Memory B cell (primary cell): ENCODE results near the gene ATP10B.

Source experiments
- ATAC-seq: fragments of 150-1000 bp; cut with Tn5 transposase; 2 replicates; pipeline ENCODE4 v1.10.0; 2021; ENCODE audit warnings: low read depth, mild to moderate bottlenecking, moderate library complexity
- DNase-seq, 2 donors: peaks; one replicate each; pipeline ENCODE4 v3.0.0; 2022; ENCODE audit warnings: low spot score in 2 of 2
- H3K27ac Mint-ChIP-seq: one replicate; pipeline ENCODE4 v1.8.0; 2022; ENCODE audit warnings: mild to moderate bottlenecking, moderate library complexity, mixed read lengths
- H3K27me3 Mint-ChIP-seq: one replicate; pipeline ENCODE4 v1.8.0; 2022; ENCODE audit warnings: mixed read lengths
- H3K36me3 Mint-ChIP-seq: one replicate; pipeline ENCODE4 v1.8.0; 2022; ENCODE audit warnings: mild to moderate bottlenecking, mixed read lengths
- H3K4me1 Mint-ChIP-seq: one replicate; pipeline ENCODE4 v1.8.0; 2022; ENCODE audit warnings: mixed read lengths
- H3K4me3 Mint-ChIP-seq: one replicate; pipeline ENCODE4 v1.8.0; 2022; ENCODE audit warnings: mild to moderate bottlenecking, moderate library complexity, mixed read lengths
- H3K9me3 Mint-ChIP-seq: one replicate; pipeline ENCODE4 v1.8.0; 2022; ENCODE audit warnings: mixed read lengths

ATP10B gene

GRCh38 chr5:160665460-160665859 is 186.6 kb downstream of the ATP10B start:
- H3K9me3 Mint-ChIP-seq, result no peaks in the 10 kb centered on the region
- H3K4me1 Mint-ChIP-seq, result no peaks in the 10 kb centered on the region
- no peak for DNase-seq
- no peaks in the 10 kb centered on the region for H3K36me3 Mint-ChIP-seq
- H3K4me3 Mint-ChIP-seq, result no peak overlapping the region
- ATAC-seq, result no peak
- H3K27me3 Mint-ChIP-seq, result peaks cover 4% of the 10 kb centered on the region
- no peak overlapping the region for H3K27ac Mint-ChIP-seq

GRCh38 chr5:160660132-160660531 is 191.9 kb downstream of the ATP10B start:
- H3K27ac Mint-ChIP-seq, result no peak overlapping the region
- no peaks in the 10 kb centered on the region for H3K36me3 Mint-ChIP-seq
- DNase-seq, result no peak
- H3K4me1 Mint-ChIP-seq, result no peaks in the 10 kb centered on the region
- H3K27me3 Mint-ChIP-seq, result peaks cover 7% of the 10 kb centered on the region
- H3K4me3 Mint-ChIP-seq, result no peak overlapping the region
- no peaks in the 10 kb centered on the region for H3K9me3 Mint-ChIP-seq
- ATAC-seq, result no peak

DNA sequence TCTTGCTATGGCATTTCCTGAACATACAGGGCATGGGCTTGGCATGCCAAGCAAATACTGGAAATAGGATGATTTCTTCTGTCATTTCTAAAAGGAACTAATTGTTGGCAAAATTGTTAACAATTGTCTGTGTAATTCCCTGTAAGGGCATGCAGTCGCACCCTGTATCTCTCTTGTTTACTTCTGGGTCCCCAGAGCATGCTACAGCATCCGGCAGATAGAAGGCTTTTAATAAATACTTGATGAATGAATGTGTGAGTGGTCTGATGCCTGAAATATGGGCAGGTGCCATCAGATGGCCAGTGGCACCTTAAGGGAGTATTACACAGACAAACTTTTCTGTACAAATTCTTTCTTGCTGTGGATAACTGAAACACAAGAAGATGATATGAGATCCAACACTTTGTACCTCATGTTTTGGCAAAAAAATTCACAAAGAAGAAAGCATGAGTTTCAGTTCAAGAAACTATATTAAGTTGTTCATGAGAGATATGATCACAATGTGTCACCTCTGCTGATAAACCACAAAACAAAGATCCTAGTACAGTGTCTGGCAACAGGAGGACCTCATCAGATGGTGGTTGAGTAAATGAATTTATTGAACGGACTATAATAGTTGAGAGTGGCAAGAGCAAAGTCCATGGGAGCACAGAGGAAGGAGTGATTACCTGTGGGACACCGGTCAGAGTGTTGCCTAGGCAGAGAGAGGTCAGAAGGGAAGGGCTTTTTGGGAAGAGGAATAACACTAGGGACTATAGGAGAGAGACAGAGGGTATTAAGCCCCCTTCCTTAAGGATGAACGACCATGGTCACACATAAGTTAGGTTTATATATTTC is 194.2 kb downstream of the ATP10B start:
- ATAC-seq (no peak), DNase-seq (no peak)
- Mint-ChIP-seq H3K4me1 (no peaks in the 10 kb centered on the region), H3K27me3 (peaks cover 7% of the 10 kb centered on the region), H3K36me3 (no peaks in the 10 kb centered on the region), H3K4me3 (no peak overlapping the region), H3K27ac (no peak overlapping the region), H3K9me3 (no peaks in the 10 kb centered on the region)

DNA sequence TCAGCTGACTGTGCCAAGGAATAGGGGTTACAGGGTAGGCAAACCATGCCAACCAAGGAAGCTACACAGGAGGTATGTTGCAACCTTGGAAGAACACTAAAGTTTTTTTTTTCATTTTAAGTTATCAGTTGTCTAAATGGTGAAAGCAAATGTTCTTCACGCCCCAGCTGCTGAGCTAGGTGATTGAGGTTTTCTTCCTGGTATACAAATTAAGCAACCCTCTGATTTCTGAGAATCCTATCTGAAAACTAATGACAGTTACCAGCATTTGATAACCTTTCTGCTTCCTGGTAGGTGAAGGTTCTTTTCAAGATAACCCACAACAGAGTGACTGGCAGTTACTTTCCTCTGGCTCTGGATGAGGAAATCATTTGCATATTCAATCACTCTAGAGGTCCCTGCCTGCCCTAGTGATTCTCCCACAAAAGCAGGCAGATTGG is 194.9 kb downstream of the ATP10B start:
- H3K36me3 Mint-ChIP-seq, result no peaks in the 10 kb centered on the region
- H3K4me1 Mint-ChIP-seq, result no peaks in the 10 kb centered on the region
- no peak for DNase-seq
- peaks cover 7% of the 10 kb centered on the region for H3K27me3 Mint-ChIP-seq
- H3K27ac Mint-ChIP-seq, result no peak overlapping the region
- no peak for ATAC-seq
- H3K4me3 Mint-ChIP-seq, result no peak overlapping the region
- no peaks in the 10 kb centered on the region for H3K9me3 Mint-ChIP-seq

DNA sequence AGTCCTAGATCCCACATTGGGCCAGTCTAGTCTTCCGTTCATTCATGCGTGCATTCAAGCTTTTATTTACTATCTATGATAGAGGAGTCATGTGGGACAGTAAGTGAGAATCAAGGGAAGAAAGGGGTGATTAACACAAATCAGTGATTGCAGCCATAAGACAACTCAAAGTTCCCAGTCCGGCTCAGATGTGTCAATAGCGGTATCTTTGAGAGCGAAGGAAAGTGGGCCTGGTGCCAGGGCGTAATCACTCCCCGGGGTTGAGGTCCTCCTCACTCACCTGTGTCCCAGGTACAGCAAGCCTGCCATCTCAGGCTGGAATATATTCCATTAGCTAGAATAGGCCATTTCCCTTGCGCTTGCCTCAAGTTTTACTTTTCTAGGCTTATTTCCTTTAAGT is 196.3 kb downstream of the ATP10B start:
- no peaks in the 10 kb centered on the region for H3K36me3 Mint-ChIP-seq
- DNase-seq, result no peak
- no peak for ATAC-seq
- H3K27ac Mint-ChIP-seq, result no peak overlapping the region
- peaks cover 7% of the 10 kb centered on the region for H3K27me3 Mint-ChIP-seq
- H3K9me3 Mint-ChIP-seq, result no peaks in the 10 kb centered on the region
- no peak overlapping the region for H3K4me3 Mint-ChIP-seq
- H3K4me1 Mint-ChIP-seq, result no peaks in the 10 kb centered on the region

- peaks cover 2% of the 10 kb centered on the region for H3K27me3 Mint-ChIP-seq
- H3K9me3 Mint-ChIP-seq, result no peaks in the 10 kb centered on the region
- no peak overlapping the region for H3K27ac Mint-ChIP-seq
- no peaks in the 10 kb centered on the region for H3K4me1 Mint-ChIP-seq
- no peaks in the 10 kb centered on the region for H3K36me3 Mint-ChIP-seq
- DNase-seq (no peak), ATAC-seq (no peak)
- H3K4me3 Mint-ChIP-seq, result no peak overlapping the region
Measured at GRCh38 chr5:160651692-160652645, 200.0 kb downstream of the ATP10B start.

DNA sequence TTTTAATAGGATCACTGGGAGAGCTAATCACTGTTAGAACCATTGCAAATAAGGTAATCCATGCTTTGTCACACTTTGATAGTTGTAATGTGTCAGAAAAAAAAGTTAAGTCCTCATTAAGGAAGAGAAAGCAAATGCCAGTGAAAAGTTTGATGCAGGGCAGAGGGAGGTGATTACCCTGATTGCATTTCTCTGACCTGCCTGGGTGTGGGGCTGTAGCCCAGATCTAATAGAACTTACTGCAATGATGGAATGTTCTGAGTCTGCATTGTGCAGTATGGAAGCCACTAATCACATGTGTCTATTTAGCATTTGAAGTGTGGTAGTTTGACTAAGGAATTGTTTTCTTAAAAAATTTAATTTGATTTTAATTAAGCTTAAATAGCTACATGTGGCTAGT is 202.7 kb downstream of the ATP10B start:
- no peaks in the 10 kb centered on the region for H3K4me1 Mint-ChIP-seq
- peaks cover 2% of the 10 kb centered on the region for H3K27me3 Mint-ChIP-seq
- no peaks in the 10 kb centered on the region for H3K36me3 Mint-ChIP-seq
- H3K4me3 Mint-ChIP-seq, result no peak overlapping the region
- no peak for DNase-seq
- no peak for ATAC-seq
- no peaks in the 10 kb centered on the region for H3K9me3 Mint-ChIP-seq
- H3K27ac Mint-ChIP-seq, result no peak overlapping the region

DNA sequence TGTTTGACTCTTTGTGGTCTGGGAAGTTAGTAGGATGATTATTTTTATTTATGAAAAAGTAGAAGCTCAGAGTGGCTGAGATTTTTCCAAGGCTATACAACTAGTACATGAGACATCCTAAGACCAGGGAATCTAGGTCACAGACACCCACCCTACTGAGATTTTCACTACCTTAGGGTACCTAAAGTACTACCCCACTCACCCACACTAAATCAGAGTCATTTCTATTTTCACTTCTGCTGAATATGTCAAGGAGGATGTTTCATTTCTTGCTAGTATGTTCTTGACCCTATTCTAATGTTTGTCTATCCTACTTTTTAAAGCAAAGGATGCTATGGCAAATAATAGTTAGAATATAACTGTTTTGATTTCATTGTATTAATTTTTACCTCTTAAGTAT is 206.0 kb downstream of the ATP10B start:
- Mint-ChIP-seq H3K27me3 (peaks cover 4% of the 10 kb centered on the region), H3K4me3 (no peak overlapping the region), H3K9me3 (no peaks in the 10 kb centered on the region), H3K27ac (no peak overlapping the region), H3K36me3 (no peaks in the 10 kb centered on the region), H3K4me1 (no peaks in the 10 kb centered on the region)
- ATAC-seq (no peak), DNase-seq (no peak)

- peaks cover 9% of the 10 kb centered on the region for H3K27me3 Mint-ChIP-seq
- DNase-seq (no peak), ATAC-seq (no peak)
- H3K36me3 Mint-ChIP-seq, result no peaks in the 10 kb centered on the region
- H3K4me3 Mint-ChIP-seq, result no peak overlapping the region
- no peak overlapping the region for H3K27ac Mint-ChIP-seq
- H3K4me1 Mint-ChIP-seq, result no peaks in the 10 kb centered on the region
- H3K9me3 Mint-ChIP-seq, result no peaks in the 10 kb centered on the region
Measured at GRCh38 chr5:160643616-160644240, 208.3 kb downstream of the ATP10B start.

GRCh38 chr5:160641405-160641804 is 210.6 kb downstream of the ATP10B start:
- H3K27ac Mint-ChIP-seq, result no peak overlapping the region

GRCh38 chr5:160640406-160640805 is 211.6 kb downstream of the ATP10B start:
- Mint-ChIP-seq H3K27ac (no peak overlapping the region), H3K4me1 (no peaks in the 10 kb centered on the region), H3K9me3 (peaks cover 6% of the 10 kb centered on the region), H3K4me3 (no peak overlapping the region), H3K27me3 (peaks cover 17% of the 10 kb centered on the region), H3K36me3 (no peaks in the 10 kb centered on the region)
- DNase-seq (no peak), ATAC-seq (no peak)

More at GRCh38 chr5:160641405-160641804, 210.6 kb downstream of the ATP10B start:
- Mint-ChIP-seq H3K4me3 (no peak overlapping the region), H3K4me1 (no peaks in the 10 kb centered on the region), H3K9me3 (peaks cover 6% of the 10 kb centered on the region), H3K36me3 (no peaks in the 10 kb centered on the region), H3K27me3 (peaks cover 15% of the 10 kb centered on the region)
- DNase-seq, result no peak
- ATAC-seq, result no peak

DNA sequence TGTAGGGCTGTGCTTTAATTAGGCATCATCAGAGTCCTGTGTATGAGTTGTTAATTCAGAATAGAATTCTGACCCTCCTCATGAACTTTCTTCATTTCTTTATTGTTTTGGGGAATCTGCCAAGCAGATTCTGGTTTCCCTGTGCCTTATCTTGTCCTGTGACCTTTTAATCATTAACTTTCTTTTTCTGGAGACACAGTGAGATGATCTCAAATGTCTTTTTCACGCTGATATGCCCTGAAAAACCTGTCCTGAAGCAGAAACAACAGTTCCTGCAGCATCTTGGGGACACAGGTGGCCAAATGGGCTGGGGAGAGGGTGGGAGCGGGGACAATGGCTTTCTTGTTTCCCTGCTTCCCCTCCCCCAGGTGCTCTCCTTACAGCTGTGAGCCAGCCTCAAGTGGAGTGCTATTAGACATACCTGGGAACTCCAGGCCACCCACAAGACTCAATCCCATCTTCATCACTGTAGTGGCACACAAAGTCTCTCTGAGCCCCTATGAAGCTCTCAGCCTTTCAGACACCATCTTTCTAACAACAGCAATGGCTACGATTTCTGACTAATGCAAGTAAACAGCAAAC is 213.8 kb downstream of the ATP10B start:
- Mint-ChIP-seq H3K9me3 (peaks cover 6% of the 10 kb centered on the region), H3K27me3 (peaks cover 15% of the 10 kb centered on the region), H3K27ac (no peak overlapping the region), H3K4me3 (no peak overlapping the region), H3K4me1 (no peaks in the 10 kb centered on the region), H3K36me3 (no peaks in the 10 kb centered on the region)
- DNase-seq, result no peak
- no peak for ATAC-seq

DNA sequence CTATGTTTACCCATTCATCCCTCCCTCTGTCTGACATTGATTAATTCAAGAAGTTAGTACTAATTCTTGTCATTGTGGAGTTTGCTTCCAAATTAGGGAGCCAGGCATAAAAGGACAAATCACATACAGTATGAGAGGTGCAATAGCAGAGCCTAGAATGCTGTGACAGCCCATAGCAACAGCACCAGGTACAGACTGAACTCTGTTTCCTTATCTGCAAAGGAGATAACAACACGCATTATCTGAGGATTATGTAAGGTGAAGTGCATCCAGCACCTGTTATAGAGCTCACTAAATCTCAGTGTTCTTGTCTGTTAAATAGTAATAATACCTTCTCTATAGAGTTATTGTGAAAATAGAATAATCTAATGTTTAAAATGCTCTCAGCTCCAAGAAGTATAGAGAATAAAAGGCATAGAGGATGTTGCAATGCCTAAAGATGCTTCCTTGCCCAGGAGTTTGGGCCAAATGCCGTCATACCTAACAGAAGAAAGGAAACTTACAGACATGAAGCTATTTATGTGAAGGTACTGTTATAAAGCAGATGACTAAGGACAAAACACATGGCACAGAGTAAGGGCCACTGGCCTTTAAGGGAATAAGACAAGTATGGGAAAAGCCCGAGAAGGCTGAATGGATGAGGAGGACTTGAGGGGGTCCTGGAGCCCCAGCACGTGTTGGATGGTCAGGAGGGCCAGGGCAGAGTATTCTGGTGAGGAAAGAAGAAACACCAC is 214.5 kb downstream of the ATP10B start:
- Mint-ChIP-seq H3K4me1 (no peaks in the 10 kb centered on the region), H3K27ac (no peak overlapping the region), H3K9me3 (peaks cover 6% of the 10 kb centered on the region), H3K36me3 (no peaks in the 10 kb centered on the region), H3K27me3 (peaks cover 16% of the 10 kb centered on the region), H3K4me3 (no peak overlapping the region)
- DNase-seq (no peak), ATAC-seq (no peak)
